ENCODE measurements around the gene GPR179.

The GPR179 gene

DNA sequence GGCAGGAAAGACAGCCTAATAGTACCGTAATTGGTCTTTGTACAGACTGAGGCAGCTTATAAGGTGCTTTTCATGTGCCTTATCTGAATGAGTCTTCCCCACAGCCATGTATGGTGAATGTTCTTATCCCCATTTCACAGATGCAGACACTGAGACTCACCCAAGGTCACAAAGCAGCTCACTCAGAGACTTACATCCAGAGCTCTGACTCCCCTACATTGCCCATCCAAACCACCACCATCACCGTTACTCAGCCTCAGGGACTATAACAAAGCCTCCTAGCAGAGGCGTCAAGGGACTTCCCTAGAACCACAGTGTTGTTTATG lies 627 bp upstream of the GPR179 start:
- TF ChIP-seq EZH2phosphoT487 (IDR thresholded peaks at IDR 0.05; ENCODE audit: borderline replicate concordance): no peak
- TF ChIP-seq, protein P1, sequence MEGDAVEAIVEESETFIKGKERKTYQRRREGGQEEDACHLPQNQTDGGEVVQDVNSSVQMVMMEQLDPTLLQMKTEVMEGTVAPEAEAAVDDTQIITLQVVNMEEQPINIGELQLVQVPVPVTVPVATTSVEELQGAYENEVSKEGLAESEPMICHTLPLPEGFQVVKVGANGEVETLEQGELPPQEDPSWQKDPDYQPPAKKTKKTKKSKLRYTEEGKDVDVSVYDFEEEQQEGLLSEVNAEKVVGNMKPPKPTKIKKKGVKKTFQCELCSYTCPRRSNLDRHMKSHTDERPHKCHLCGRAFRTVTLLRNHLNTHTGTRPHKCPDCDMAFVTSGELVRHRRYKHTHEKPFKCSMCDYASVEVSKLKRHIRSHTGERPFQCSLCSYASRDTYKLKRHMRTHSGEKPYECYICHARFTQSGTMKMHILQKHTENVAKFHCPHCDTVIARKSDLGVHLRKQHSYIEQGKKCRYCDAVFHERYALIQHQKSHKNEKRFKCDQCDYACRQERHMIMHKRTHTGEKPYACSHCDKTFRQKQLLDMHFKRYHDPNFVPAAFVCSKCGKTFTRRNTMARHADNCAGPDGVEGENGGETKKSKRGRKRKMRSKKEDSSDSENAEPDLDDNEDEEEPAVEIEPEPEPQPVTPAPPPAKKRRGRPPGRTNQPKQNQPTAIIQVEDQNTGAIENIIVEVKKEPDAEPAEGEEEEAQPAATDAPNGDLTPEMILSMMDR (conservative IDR thresholded peaks at IDR 0.05; ENCODE audit: low read length): no peak
- no peaks in the 10 kb centered on the region for H3F3A ChIP-seq (ENCODE audit: low read depth)
- no peaks in the 10 kb centered on the region for H4K20me1 ChIP-seq (ENCODE audit: insufficient read depth, low read length, poor library complexity, severe bottlenecking)
- H3K4me2 ChIP-seq (ENCODE audit: low read depth, low read length, poor library complexity, severe bottlenecking): no peak overlapping the region
- no peaks in the 10 kb centered on the region for H3K36me3 ChIP-seq (ENCODE audit: insufficient read depth, low read length)
- no peaks in the 10 kb centered on the region for H3K27me3 ChIP-seq (ENCODE audit: insufficient read depth, low read length, poor library complexity, severe bottlenecking)
- no peak overlapping the region for H2AFZ ChIP-seq (ENCODE audit: low read length)
- H3K9me3 ChIP-seq (ENCODE audit: insufficient read depth, low read depth, low read length): no peaks in the 10 kb centered on the region
- H3K79me2 ChIP-seq (ENCODE audit: insufficient read depth, low read length): no peaks in the 10 kb centered on the region
- H3K9ac ChIP-seq (ENCODE audit: low read depth, low read length, poor library complexity, severe bottlenecking): no peak overlapping the region
- H3K9me2 ChIP-seq (replicated peaks; ENCODE audit: low read depth, low read length): no peaks in the 10 kb centered on the region
- H3K4me3 ChIP-seq (ENCODE audit: low read length, poor library complexity, severe bottlenecking): no peak overlapping the region
- H3K4me1 ChIP-seq (ENCODE audit: insufficient read depth, low read length, poor library complexity, severe bottlenecking): no peaks in the 10 kb centered on the region

DNA sequence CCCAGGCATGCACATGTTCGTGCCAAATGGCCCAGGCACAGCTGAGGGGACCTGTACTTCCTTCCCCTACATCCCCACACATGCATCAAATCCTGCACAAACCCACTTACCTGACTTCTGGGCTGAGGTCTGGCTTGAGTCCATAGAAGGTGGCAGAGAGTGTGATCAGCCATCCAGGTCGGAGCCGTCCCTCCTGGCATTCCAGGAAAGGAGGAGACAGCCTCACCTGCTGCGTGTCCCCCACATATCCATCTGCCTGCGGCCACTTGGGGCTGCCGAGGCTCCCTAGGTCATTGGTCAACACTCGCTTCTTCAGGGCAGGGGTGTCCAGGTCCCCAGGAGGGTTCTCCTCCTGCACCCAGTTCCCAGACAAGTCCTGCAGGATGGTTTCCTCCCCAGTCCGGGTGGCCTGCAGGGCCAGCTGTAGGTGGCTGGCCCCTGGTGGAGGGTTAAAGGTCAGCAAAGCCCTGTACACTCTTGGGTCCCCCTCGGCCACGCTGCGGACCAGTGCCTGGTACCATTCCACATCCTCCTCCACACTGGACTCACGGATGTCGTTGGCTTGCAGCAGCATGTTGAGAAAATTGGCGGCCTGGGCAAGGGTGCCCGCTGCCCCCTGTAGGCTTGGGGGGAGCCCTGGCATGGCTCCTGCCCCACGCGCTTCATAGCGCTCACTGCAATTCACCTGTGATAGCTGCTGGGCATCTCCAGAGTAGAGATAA lies 709 bp downstream of the GPR179 start:
- H3K27me3 ChIP-seq (ENCODE audit: insufficient read depth, low read length, poor library complexity, severe bottlenecking): no peaks in the 10 kb centered on the region

DNA sequence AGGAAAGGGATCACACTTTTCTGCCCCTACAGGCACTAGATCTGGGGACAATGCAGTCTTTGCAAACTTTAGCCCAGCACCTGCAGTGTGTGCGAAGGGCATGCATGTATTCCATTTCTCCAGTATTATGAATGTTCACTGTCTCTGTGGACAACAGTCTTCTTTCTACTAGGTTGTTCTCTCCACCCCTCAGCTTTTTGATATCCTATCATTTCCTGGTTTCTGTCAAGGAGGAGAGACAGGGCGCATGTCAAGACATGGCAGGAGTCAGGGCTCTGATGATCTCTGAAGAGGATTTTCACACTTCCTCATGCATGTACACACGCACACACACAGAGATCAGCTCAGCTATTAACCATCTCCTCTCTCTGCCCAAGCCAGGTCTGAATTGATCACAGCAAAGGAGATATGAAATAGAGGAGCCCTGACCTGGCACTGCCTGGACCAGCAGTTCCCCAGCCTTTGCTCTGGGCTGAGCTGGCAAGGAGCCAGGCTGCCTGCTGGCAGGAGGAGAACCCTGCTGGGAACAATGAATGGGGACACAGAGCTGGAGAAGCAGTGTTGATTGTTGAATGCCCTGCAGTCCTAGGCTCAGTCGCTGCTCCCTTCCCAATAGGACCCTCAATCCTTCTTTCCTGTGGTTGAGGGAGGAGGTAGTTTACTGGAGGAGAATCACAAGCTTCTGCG lies 2.6 kb downstream of the GPR179 start:
- Histone ChIP-seq H3K9me3 (ENCODE audit: insufficient read depth, low read depth, low read length) (no peaks in the 10 kb centered on the region), H3K9me2 (replicated peaks; ENCODE audit: low read depth, low read length) (no peaks in the 10 kb centered on the region), H2AFZ (ENCODE audit: low read length) (no peak overlapping the region), H3K9ac (ENCODE audit: low read depth, low read length, poor library complexity, severe bottlenecking) (no peak overlapping the region), H3K4me2 (ENCODE audit: low read depth, low read length, poor library complexity, severe bottlenecking) (no peak overlapping the region), H3K36me3 (ENCODE audit: insufficient read depth, low read length) (no peaks in the 10 kb centered on the region), H3F3A (ENCODE audit: low read depth) (no peaks in the 10 kb centered on the region), H3K79me2 (ENCODE audit: insufficient read depth, low read length) (no peaks in the 10 kb centered on the region), H3K27me3 (ENCODE audit: insufficient read depth, low read length, poor library complexity, severe bottlenecking) (no peaks in the 10 kb centered on the region), H3K4me3 (ENCODE audit: low read length, poor library complexity, severe bottlenecking) (no peak overlapping the region), H3K4me1 (ENCODE audit: insufficient read depth, low read length, poor library complexity, severe bottlenecking) (no peaks in the 10 kb centered on the region), H4K20me1 (ENCODE audit: insufficient read depth, low read length, poor library complexity, severe bottlenecking) (no peaks in the 10 kb centered on the region)
- TF ChIP-seq, protein P1 (conservative IDR thresholded peaks at IDR 0.05; ENCODE audit: low read length): no peak
- no peak for TF ChIP-seq EZH2phosphoT487 (IDR thresholded peaks at IDR 0.05; ENCODE audit: borderline replicate concordance)

More for the DNA sequence above, 709 bp downstream of the GPR179 start:
- no peaks in the 10 kb centered on the region for H3K79me2 ChIP-seq (ENCODE audit: insufficient read depth, low read length)
- TF ChIP-seq EZH2phosphoT487 (IDR thresholded peaks at IDR 0.05; ENCODE audit: borderline replicate concordance): no peak
- TF ChIP-seq, protein P1 (conservative IDR thresholded peaks at IDR 0.05; ENCODE audit: low read length): no peak
- no peaks in the 10 kb centered on the region for H3K9me2 ChIP-seq (replicated peaks; ENCODE audit: low read depth, low read length)
- H3F3A ChIP-seq (ENCODE audit: low read depth): no peaks in the 10 kb centered on the region
- no peaks in the 10 kb centered on the region for H3K9me3 ChIP-seq (ENCODE audit: insufficient read depth, low read depth, low read length)
- H3K9ac ChIP-seq (ENCODE audit: low read depth, low read length, poor library complexity, severe bottlenecking): no peak overlapping the region
- no peaks in the 10 kb centered on the region for H3K4me1 ChIP-seq (ENCODE audit: insufficient read depth, low read length, poor library complexity, severe bottlenecking)
- H4K20me1 ChIP-seq (ENCODE audit: insufficient read depth, low read length, poor library complexity, severe bottlenecking): no peaks in the 10 kb centered on the region
- no peak overlapping the region for H2AFZ ChIP-seq (ENCODE audit: low read length)
- no peaks in the 10 kb centered on the region for H3K36me3 ChIP-seq (ENCODE audit: insufficient read depth, low read length)
- no peak overlapping the region for H3K4me2 ChIP-seq (ENCODE audit: low read depth, low read length, poor library complexity, severe bottlenecking)
- no peak overlapping the region for H3K4me3 ChIP-seq (ENCODE audit: low read length, poor library complexity, severe bottlenecking)
